WTC11 (cell line): Measurements from ENCODE around the gene SPATA9. TPM values are rescaled to one million over a fixed set of nuclear protein-coding genes. Genes with fewer than 3 reads are reported as not detected.

ENCODE experiments used
- ATAC-seq: fragments of 200-7000 bp; cut with Tn5 transposase; 2 replicates; pipeline ENCODE4 v1.10.0; 2021; ENCODE audit warnings: mild to moderate bottlenecking, moderate library complexity
- CTCF ChIA-PET: fragments of 300-600 bp; sonication (Branson Sonifier 250); formaldehyde crosslinking; loops from one replicate; lab custom pipeline; 2021; ENCODE audit warnings: antibody characterized with exemption; lab: Charles Lee
- POLR2A ChIA-PET: fragments of 350-600 bp; sonication (Branson Sonifier 250); formaldehyde crosslinking; loops from one replicate; lab custom pipeline; 2021; ENCODE audit warnings: antibody characterized with exemption; lab: Charles Lee
- DNase-seq: peaks from one replicate; pipeline ENCODE4 v3.0.0; 2021; ENCODE audit warnings: low spot score
- H3K27ac Mint-ChIP-seq: 2 replicates; pipeline ENCODE4 v1.8.0; 2021; ENCODE audit warnings: mixed read lengths
- H3K27me3 Mint-ChIP-seq: 2 replicates; pipeline ENCODE4 v1.8.0; 2021; ENCODE audit warnings: low read depth, mild to moderate bottlenecking, moderate library complexity, mixed read lengths
- H3K36me3 Mint-ChIP-seq: 2 replicates; pipeline ENCODE4 v1.8.0; 2021; ENCODE audit warnings: mixed read lengths
- H3K4me1 Mint-ChIP-seq: 2 replicates; pipeline ENCODE4 v1.8.0; 2022; ENCODE audit warnings: mixed read lengths
- H3K4me3 Mint-ChIP-seq: 2 replicates; pipeline ENCODE4 v1.8.0; 2021; ENCODE audit warnings: mild to moderate bottlenecking, moderate library complexity, mixed read lengths
- H3K9me3 Mint-ChIP-seq: 2 replicates; pipeline ENCODE4 v1.8.0; 2021; ENCODE audit warnings: mixed read lengths
- AR ChIP-seq: fragments of 250-450 bp; sonication (Bioruptor Pico); IDR thresholded peaks from 2 replicates; pipeline ENCODE4 v1.9.0; 2021; ENCODE audit warnings: mild to moderate bottlenecking
- E2F5 ChIP-seq: sonication (generic); formaldehyde crosslinking; IDR thresholded peaks from 2 replicates; pipeline ENCODE4 v1.8.1; 2022; ENCODE audit warnings: mild to moderate bottlenecking, moderate library complexity, missing genetic modification reagents
- FOXJ3 ChIP-seq: sonication (generic); formaldehyde crosslinking; IDR thresholded peaks from 2 replicates; pipeline ENCODE4 v1.9.0; 2021; ENCODE audit warnings: missing genetic modification reagents, mild to moderate bottlenecking, borderline replicate concordance
- FOXK1 ChIP-seq: sonication (generic); formaldehyde crosslinking; IDR thresholded peaks from 2 replicates; pipeline ENCODE4 v1.8.0; 2022; ENCODE audit warnings: mild to moderate bottlenecking, moderate library complexity, missing genetic modification reagents
- FOXP4 ChIP-seq: sonication (generic); formaldehyde crosslinking; IDR thresholded peaks from 2 replicates; pipeline ENCODE4 v1.8.0; 2022; ENCODE audit warnings: mild to moderate bottlenecking, missing genetic modification reagents
- HMGA2 ChIP-seq: fragments of 250-450 bp; sonication (Bioruptor Pico); IDR thresholded peaks from 2 replicates; pipeline ENCODE4 v1.4.0; 2021; ENCODE audit warnings: mild to moderate bottlenecking, moderate library complexity
- IRF1 ChIP-seq: sonication (generic); formaldehyde crosslinking; IDR thresholded peaks from 2 replicates; pipeline ENCODE4 v1.8.0; 2023; ENCODE audit warnings: missing genetic modification reagents
- NFE2L1 ChIP-seq: sonication (generic); formaldehyde crosslinking; IDR thresholded peaks from 2 replicates; pipeline ENCODE4 v1.8.1; 2023; ENCODE audit warnings: missing genetic modification reagents
- NR1H2 ChIP-seq: sonication (generic); formaldehyde crosslinking; IDR thresholded peaks from 2 replicates; pipeline ENCODE4 v1.9.0; 2021; ENCODE audit warnings: mild to moderate bottlenecking, moderate library complexity, missing genetic modification reagents
- NR3C1 ChIP-seq: sonication (generic); formaldehyde crosslinking; conservative IDR thresholded peaks from 2 replicates; pipeline ENCODE4 v1.8.1; 2023; ENCODE audit warnings: low read depth, mild to moderate bottlenecking, missing genetic modification reagents
- TEAD4 ChIP-seq: sonication (generic); formaldehyde crosslinking; IDR thresholded peaks from 2 replicates; pipeline ENCODE4 v1.8.0; 2022; ENCODE audit warnings: mild to moderate bottlenecking, missing genetic modification reagents
- ZNF281 ChIP-seq: sonication (generic); formaldehyde crosslinking; IDR thresholded peaks from 2 replicates; pipeline ENCODE4 v1.8.0; 2023; ENCODE audit warnings: mild to moderate bottlenecking, missing genetic modification reagents
- ZNF423 ChIP-seq: fragments of 250-450 bp; sonication (Bioruptor Pico); IDR thresholded peaks from 2 replicates; pipeline ENCODE4 v2.1.2; 2022; ENCODE audit warnings: mild to moderate bottlenecking, moderate library complexity
- total RNA-seq: library from RNA; stranded (reverse); gene quantifications from 3 replicates; pipeline ENCODE4 v1.2.3, GENCODE V29; 2021
- TF ChIP-seq, protein P1 (sequence below): sonication (generic); formaldehyde crosslinking; IDR thresholded peaks from 2 replicates; pipeline ENCODE4 v1.8.0; 2023; ENCODE audit warnings: missing genetic modification reagents, mild to moderate bottlenecking, borderline replicate concordance

Gene SPATA9
- total RNA-seq, 1 experiment from 2014 or later, result not detected

DNA sequence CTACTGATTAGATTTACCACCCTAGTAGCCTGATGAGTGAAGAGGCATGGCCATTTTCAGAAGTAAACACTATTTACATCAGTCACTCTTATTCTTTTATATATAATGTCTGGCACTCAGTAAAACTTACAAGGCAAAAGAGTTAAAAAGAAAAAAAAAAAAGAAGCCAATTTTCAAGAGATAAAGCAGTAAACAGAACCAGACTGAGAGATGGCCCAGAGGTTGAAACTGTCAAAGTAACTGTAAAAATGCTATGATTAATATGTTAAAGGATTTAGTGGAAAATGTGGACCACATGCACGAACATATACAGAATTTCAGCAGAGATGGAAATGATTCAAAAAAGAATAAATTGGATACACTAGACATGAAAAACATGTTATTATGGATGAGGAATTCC is 69.3 kb downstream of the SPATA9 start:
- H3K27ac Mint-ChIP-seq, result no peak overlapping the region
- CTCF ChIA-PET, result no interaction called here
- TF ChIP-seq, protein P1, sequence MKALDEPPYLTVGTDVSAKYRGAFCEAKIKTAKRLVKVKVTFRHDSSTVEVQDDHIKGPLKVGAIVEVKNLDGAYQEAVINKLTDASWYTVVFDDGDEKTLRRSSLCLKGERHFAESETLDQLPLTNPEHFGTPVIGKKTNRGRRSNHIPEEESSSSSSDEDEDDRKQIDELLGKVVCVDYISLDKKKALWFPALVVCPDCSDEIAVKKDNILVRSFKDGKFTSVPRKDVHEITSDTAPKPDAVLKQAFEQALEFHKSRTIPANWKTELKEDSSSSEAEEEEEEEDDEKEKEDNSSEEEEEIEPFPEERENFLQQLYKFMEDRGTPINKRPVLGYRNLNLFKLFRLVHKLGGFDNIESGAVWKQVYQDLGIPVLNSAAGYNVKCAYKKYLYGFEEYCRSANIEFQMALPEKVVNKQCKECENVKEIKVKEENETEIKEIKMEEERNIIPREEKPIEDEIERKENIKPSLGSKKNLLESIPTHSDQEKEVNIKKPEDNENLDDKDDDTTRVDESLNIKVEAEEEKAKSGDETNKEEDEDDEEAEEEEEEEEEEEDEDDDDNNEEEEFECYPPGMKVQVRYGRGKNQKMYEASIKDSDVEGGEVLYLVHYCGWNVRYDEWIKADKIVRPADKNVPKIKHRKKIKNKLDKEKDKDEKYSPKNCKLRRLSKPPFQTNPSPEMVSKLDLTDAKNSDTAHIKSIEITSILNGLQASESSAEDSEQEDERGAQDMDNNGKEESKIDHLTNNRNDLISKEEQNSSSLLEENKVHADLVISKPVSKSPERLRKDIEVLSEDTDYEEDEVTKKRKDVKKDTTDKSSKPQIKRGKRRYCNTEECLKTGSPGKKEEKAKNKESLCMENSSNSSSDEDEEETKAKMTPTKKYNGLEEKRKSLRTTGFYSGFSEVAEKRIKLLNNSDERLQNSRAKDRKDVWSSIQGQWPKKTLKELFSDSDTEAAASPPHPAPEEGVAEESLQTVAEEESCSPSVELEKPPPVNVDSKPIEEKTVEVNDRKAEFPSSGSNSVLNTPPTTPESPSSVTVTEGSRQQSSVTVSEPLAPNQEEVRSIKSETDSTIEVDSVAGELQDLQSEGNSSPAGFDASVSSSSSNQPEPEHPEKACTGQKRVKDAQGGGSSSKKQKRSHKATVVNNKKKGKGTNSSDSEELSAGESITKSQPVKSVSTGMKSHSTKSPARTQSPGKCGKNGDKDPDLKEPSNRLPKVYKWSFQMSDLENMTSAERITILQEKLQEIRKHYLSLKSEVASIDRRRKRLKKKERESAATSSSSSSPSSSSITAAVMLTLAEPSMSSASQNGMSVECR (CRISPR knock-in tag), result no peak
- no peak for TF ChIP-seq NR3C1
- no peak for TF ChIP-seq TEAD4
- no peak for TF ChIP-seq FOXP4 (CRISPR knock-in tag)
- no peak for TF ChIP-seq AR (CRISPR knock-in tag)
- TF ChIP-seq FOXJ3 (CRISPR knock-in tag), result no peak
- TF ChIP-seq ZNF281 (CRISPR knock-in tag), result no peak
- no peak for TF ChIP-seq NR1H2 (CRISPR knock-in tag)
- TF ChIP-seq ZNF423 (CRISPR knock-in tag), result no peak
- TF ChIP-seq, all 79 proteins: peak for 0
- peaks cover 17% of the 10 kb centered on the region for H3K36me3 Mint-ChIP-seq
- H3K4me3 Mint-ChIP-seq, result no peak overlapping the region
- ATAC-seq, result no peak
- no peak for DNase-seq
- H3K4me1 Mint-ChIP-seq, result no peaks in the 10 kb centered on the region
- H3K27me3 Mint-ChIP-seq, result peaks cover 22% of the 10 kb centered on the region
- POLR2A ChIA-PET, result no interaction called here
- peaks cover 20% of the 10 kb centered on the region for H3K9me3 Mint-ChIP-seq

- ATAC-seq, result no peak
- POLR2A ChIA-PET, result no interaction called here
- CTCF ChIA-PET, result no interaction called here
These were observed 71.4 kb downstream of the SPATA9 start for GRCh38 chr5:95611396-95611795.

More at GRCh38 chr5:95611396-95611795, 71.4 kb downstream of the SPATA9 start:
- TF ChIP-seq TEAD4 (no peak), HMGA2 (CRISPR knock-in tag) (no peak), E2F5 (no peak), FOXK1 (CRISPR knock-in tag) (no peak), IRF1 (CRISPR knock-in tag) (no peak), NFE2L1 (CRISPR knock-in tag) (no peak)
- Mint-ChIP-seq H3K4me1 (no peaks in the 10 kb centered on the region), H3K27ac (no peak overlapping the region), H3K4me3 (no peak overlapping the region), H3K36me3 (peaks cover 17% of the 10 kb centered on the region), H3K9me3 (peaks cover 20% of the 10 kb centered on the region), H3K27me3 (peaks cover 6% of the 10 kb centered on the region; the same call in 1 of the 2 replicates)
- DNase-seq, result no peak
